ENCODE data around the gene CD36. TPM values are rescaled to one million over a fixed set of nuclear protein-coding genes. Genes with fewer than 3 reads are reported as not detected.
"Not testable (repeated sequence)": the region's sequence is repeated elsewhere in the genome, so short reads cannot be mapped to it uniquely, and the experiment has no call there.

Gene CD36
- total and polyA plus RNA-seq, 2 donors (not counting 3 experiments of a cell fraction or from before 2014, with no cell fraction given) = 0.58 to 0.87 TPM

DNA sequence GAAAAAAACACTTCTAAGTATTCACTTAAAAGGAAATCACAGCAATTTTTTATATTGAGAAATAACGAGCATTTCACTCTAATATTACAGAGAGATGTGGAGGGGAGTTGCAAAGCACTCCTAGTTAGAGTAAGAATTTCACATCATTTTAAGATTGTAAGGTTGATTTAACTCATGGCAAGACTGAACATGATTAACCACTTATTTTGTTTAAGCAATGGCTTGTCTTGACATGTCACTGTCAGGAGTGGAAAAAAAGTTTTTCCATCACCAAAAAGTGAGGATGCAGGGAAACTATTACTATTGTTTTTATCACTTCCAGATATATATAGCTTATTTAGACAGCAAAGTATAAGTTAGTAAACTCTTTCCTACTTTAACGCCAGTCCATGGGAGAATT lies 27.1 kb downstream of the CD36 start:
- Histone ChIP-seq H2AFZ (ENCODE audit: low read depth, low read length) (no peak overlapping the region), H3K27ac (ENCODE audit: insufficient read depth, low read depth, low read length) (no peak overlapping the region), H3K79me2 (ENCODE audit: control insufficient read depth, insufficient read depth, low read length) (no peaks in the 10 kb centered on the region), H4K20me1 (replicated peaks; ENCODE audit: control insufficient read depth, extremely low read depth, insufficient read depth, low read length) (no peaks in the 10 kb centered on the region), H3K9me1 (replicated peaks; ENCODE audit: control insufficient read depth, extremely low read depth, insufficient read depth, low read length) (no peaks in the 10 kb centered on the region), H3K27me3 (ENCODE audit: control insufficient read depth in 2 of 2, insufficient read depth in 2 of 2, low read length in 2 of 2) (no peaks in the 10 kb centered on the region), H3K4me1 (ENCODE audit: control insufficient read depth, extremely low read depth, insufficient read depth, low read length) (no peaks in the 10 kb centered on the region), H3K9me3 (replicated peaks; ENCODE audit: control insufficient read depth, insufficient read depth, low read length) (no peaks in the 10 kb centered on the region), H3K4me3 (replicated peaks in 1 of 3; ENCODE audit: insufficient read depth in 1 of 3, low read depth in 1 of 3, low read length in 3 of 3) (no peak overlapping the region), H3K4me2 (ENCODE audit: insufficient read depth, low read length) (no peak overlapping the region), H3K9ac (replicated peaks; ENCODE audit: extremely low read depth, insufficient read depth, low read length) (no peak overlapping the region), H3K36me3 (ENCODE audit: control insufficient read depth in 2 of 2, extremely low read depth in 1 of 2, insufficient read depth in 2 of 2, low read length in 2 of 2) (no peaks in the 10 kb centered on the region)
- dilution Hi-C loops (cut with MboI; ENCODE audit: extremely low pct_ligation_motif_present, low sequenced_read_pairs) = no loop called here
- no TSS peak for BruUV-seq (replicated peaks)
- DNase-seq (ENCODE audit: low read depth, low spot score) (no peak), FAIRE-seq (no peak)
- POLR2A ChIA-PET = no interaction called here
- intact Hi-C loops (cut with micrococcal nuclease) = no loop called here
- CTCF ChIA-PET = interaction anchor here (0.6 to 1.4 kb wide), 4 partner anchors 16 to 805 kb away, joined by 3 to 8 read pairs (median 3); no protein-coding TSS in a partner anchor
- no peak for TF ChIP-seq EZH2 (IDR thresholded peaks at IDR 0.05; ENCODE audit: borderline replicate concordance, low read depth, low read length, severe bottlenecking)

DNA sequence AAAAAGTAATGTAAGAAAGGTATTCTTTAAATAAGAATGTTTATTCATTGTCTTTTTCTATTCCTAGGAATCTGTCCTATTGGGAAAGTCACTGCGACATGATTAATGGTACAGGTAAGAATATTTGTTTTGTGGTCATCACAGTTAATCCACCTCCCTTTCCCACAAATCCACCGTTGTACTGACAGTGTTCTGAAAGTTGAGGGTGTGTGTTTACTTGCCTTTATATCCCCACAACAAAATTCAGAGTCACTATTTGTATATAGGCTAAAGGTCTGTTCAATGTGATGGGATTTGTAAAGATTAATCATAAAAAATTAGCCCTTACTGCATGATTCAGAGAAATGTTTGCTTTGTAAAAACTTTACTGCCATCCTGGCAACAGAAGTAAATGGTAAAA lies 27.9 kb downstream of the CD36 start:
- Histone ChIP-seq H3K79me2 (ENCODE audit: control insufficient read depth, insufficient read depth, low read length) (no peaks in the 10 kb centered on the region), H3K4me3 (replicated peaks in 1 of 3; ENCODE audit: insufficient read depth in 1 of 3, low read depth in 1 of 3, low read length in 3 of 3) (no peak overlapping the region), H3K36me3 (ENCODE audit: control insufficient read depth in 2 of 2, extremely low read depth in 1 of 2, insufficient read depth in 2 of 2, low read length in 2 of 2) (no peaks in the 10 kb centered on the region), H2AFZ (ENCODE audit: low read depth, low read length) (no peak overlapping the region), H3K4me1 (ENCODE audit: control insufficient read depth, extremely low read depth, insufficient read depth, low read length) (no peaks in the 10 kb centered on the region), H3K27ac (ENCODE audit: insufficient read depth, low read depth, low read length) (no peak overlapping the region), H3K9me1 (replicated peaks; ENCODE audit: control insufficient read depth, extremely low read depth, insufficient read depth, low read length) (no peaks in the 10 kb centered on the region), H3K9ac (replicated peaks; ENCODE audit: extremely low read depth, insufficient read depth, low read length) (no peak overlapping the region), H3K27me3 (ENCODE audit: control insufficient read depth in 2 of 2, insufficient read depth in 2 of 2, low read length in 2 of 2) (no peaks in the 10 kb centered on the region), H3K9me3 (replicated peaks; ENCODE audit: control insufficient read depth, insufficient read depth, low read length) (no peaks in the 10 kb centered on the region), H3K4me2 (ENCODE audit: insufficient read depth, low read length) (no peak overlapping the region), H4K20me1 (replicated peaks; ENCODE audit: control insufficient read depth, extremely low read depth, insufficient read depth, low read length) (no peaks in the 10 kb centered on the region)
- intact Hi-C loops (cut with micrococcal nuclease) = no loop called here
- no TSS peak for BruUV-seq (replicated peaks)
- ChIA-PET POLR2A (no interaction called here), CTCF (no interaction called here)
- dilution Hi-C loops (cut with MboI; ENCODE audit: extremely low pct_ligation_motif_present, low sequenced_read_pairs) = no loop called here
- TF ChIP-seq EZH2 (IDR thresholded peaks at IDR 0.05; ENCODE audit: borderline replicate concordance, low read depth, low read length, severe bottlenecking) = no peak
- no peak for TF ChIP-seq JUN (IDR thresholded peaks at IDR 0.05; ENCODE audit: borderline replicate concordance, insufficient read depth, insufficient read length, low read depth)
- TF ChIP-seq MAX (IDR thresholded peaks at IDR 0.05; ENCODE audit: insufficient read depth, insufficient read length) = no peak
- TF ChIP-seq, protein P1, sequence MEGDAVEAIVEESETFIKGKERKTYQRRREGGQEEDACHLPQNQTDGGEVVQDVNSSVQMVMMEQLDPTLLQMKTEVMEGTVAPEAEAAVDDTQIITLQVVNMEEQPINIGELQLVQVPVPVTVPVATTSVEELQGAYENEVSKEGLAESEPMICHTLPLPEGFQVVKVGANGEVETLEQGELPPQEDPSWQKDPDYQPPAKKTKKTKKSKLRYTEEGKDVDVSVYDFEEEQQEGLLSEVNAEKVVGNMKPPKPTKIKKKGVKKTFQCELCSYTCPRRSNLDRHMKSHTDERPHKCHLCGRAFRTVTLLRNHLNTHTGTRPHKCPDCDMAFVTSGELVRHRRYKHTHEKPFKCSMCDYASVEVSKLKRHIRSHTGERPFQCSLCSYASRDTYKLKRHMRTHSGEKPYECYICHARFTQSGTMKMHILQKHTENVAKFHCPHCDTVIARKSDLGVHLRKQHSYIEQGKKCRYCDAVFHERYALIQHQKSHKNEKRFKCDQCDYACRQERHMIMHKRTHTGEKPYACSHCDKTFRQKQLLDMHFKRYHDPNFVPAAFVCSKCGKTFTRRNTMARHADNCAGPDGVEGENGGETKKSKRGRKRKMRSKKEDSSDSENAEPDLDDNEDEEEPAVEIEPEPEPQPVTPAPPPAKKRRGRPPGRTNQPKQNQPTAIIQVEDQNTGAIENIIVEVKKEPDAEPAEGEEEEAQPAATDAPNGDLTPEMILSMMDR (IDR thresholded peaks at IDR 0.05; ENCODE audit: extremely low read depth in 1 of 2, insufficient read depth in 1 of 2, low read depth in 1 of 2, low read length in 2 of 2) = no peak
- no peak for DNase-seq (ENCODE audit: low read depth, low spot score)
- FAIRE-seq = no peak

- H3K4me1 ChIP-seq (ENCODE audit: control insufficient read depth, extremely low read depth, insufficient read depth, low read length); intact Hi-C loops (cut with micrococcal nuclease); CTCF ChIA-PET; H3K9me3 ChIP-seq (replicated peaks; ENCODE audit: control insufficient read depth, insufficient read depth, low read length); H3K27ac ChIP-seq (ENCODE audit: insufficient read depth, low read depth, low read length); H3K9me1 ChIP-seq (replicated peaks; ENCODE audit: control insufficient read depth, extremely low read depth, insufficient read depth, low read length); H3K27me3 ChIP-seq (ENCODE audit: control insufficient read depth in 2 of 2, insufficient read depth in 2 of 2, low read length in 2 of 2); H3K4me3 ChIP-seq (replicated peaks in 1 of 3; ENCODE audit: insufficient read depth in 1 of 3, low read depth in 1 of 3, low read length in 3 of 3); H3K9ac ChIP-seq (replicated peaks; ENCODE audit: extremely low read depth, insufficient read depth, low read length); H3K4me2 ChIP-seq (ENCODE audit: insufficient read depth, low read length); H2AFZ ChIP-seq (ENCODE audit: low read depth, low read length); POLR2A ChIA-PET; BruUV-seq (replicated peaks); DNase-seq (ENCODE audit: low read depth, low spot score); H4K20me1 ChIP-seq (replicated peaks; ENCODE audit: control insufficient read depth, extremely low read depth, insufficient read depth, low read length); H3K79me2 ChIP-seq (ENCODE audit: control insufficient read depth, insufficient read depth, low read length); FAIRE-seq; dilution Hi-C loops (cut with MboI; ENCODE audit: extremely low pct_ligation_motif_present, low sequenced_read_pairs); H3K36me3 ChIP-seq (ENCODE audit: control insufficient read depth in 2 of 2, extremely low read depth in 1 of 2, insufficient read depth in 2 of 2, low read length in 2 of 2): not testable (repeated sequence)
Measured at GRCh38 chr7:80669367-80669766, 30.9 kb downstream of the CD36 start.
